NCI-H748 treated with DMSO at 0.1 percent for 48 hours (cell line): Measurements from ENCODE around the gene TMEM87A.

Source experiments
- DNase-seq: peaks from one replicate; lab custom pipeline; 2025; lab: John Stamatoyannopoulos, UW

TMEM87A gene

GRCh38 chr15:42203891-42204290 lies 69.3 kb downstream of the TMEM87A start:
- DNase-seq: no peak

- no peak for DNase-seq
Observed at GRCh38 chr15:42202653-42203052, 70.6 kb downstream of the TMEM87A start.

DNA sequence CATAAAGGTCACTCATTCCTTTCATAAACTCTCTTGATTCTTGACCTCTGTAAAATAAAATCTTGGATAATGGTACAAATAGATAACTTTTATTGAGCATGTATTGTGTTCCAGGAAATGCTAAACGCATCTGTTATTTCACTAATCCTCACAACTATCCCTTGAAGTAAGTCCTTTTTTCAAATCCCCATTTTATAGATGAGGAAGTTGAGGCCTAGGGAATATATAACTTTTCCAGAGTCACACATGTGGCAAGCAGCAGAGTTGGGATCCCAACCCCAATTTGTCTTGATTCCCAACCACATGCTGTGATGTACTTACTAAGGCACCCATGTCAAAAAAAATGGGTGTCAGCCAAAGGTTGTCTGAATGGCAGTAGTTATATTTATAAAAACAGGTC lies 71.4 kb downstream of the TMEM87A start:
- no peak for DNase-seq

- no peak for DNase-seq
Observed at GRCh38 chr15:42199126-42199525, 74.1 kb downstream of the TMEM87A start.

GRCh38 chr15:42198516-42198915 lies 74.7 kb downstream of the TMEM87A start:
- DNase-seq: no peak

- DNase-seq: no peak
Observed at GRCh38 chr15:42194513-42194912, 78.7 kb downstream of the TMEM87A start.

DNA sequence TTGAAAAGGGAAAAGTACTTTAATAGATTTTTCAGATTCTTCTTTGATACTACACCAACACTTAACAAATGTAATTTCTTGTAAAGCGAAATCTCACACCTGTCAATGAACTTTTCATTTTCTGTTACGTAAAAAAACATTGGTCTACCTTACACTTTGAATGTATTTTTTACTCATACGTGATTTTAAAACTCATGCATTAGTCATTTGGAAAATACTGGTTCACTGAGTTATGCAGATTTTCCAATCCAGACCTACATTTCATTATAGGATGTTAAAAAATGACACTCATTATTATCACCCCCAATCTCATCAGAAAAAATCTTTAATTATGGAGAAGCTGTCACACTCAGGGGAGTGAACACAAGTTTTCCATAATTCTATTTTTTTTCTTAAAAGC lies 79.8 kb downstream of the TMEM87A start:
- no peak for DNase-seq

DNA sequence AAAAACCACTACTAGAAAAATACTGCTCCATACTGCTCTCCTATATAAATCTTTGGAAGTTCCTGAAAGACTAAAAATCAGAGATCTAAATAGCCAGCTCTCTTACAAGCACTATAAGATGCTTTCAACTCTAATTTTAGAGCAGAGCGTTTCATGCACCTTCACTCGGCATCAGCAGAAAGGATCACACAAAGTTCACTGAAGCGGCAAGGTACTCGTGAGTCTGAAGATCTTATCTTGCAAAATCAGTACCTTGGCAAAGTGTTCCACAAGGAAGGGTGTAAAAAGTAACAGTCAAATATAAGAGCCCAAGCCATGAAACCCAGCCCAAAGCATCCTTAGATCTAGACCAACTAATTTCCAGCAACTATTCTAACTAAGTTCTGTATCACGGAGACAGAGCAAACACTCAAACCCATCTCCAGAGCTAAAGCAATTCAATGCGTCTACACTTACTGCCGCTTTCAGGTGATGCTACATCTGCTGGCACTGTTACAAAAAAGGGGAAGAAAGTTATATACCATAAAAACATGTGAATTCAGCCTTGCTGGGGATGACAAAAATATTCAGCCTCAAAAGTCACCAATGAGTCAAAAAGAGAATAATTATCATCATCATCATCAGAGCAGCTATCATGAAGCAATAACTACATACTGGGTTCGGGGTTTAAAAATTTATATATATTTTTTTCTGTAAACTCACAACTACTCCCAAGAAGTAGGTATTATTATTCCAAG lies 81.5 kb downstream of the TMEM87A start:
- DNase-seq: no peak

DNA sequence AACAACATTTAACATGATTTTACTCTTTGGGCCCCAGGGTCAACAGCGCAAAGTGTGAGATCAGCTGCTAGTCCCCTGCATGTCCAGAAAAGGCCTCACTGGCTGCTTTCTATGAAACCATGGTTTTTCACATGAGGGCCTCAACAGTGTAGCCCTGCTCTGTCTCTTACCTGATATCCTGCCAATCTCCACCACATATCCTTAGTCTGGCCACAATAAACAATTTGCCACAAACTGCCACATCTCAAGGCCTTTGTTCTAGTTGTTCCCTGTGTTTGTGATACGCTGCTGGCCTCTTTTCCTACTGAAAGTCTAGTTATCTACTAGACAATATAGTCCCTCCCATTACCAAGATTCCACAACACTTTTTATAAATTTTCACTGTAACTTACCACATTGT lies 82.9 kb downstream of the TMEM87A start:
- DNase-seq: no peak

- DNase-seq: no peak
Observed at GRCh38 chr15:42185801-42186200, 87.4 kb downstream of the TMEM87A start.

- no peak for DNase-seq
Observed at GRCh38 chr15:42184736-42185135, 88.5 kb downstream of the TMEM87A start.

- DNase-seq: no peak
Observed at GRCh38 chr15:42184296-42184695, 88.9 kb downstream of the TMEM87A start.

GRCh38 chr15:42182961-42183360 lies 90.3 kb downstream of the TMEM87A start:
- DNase-seq: no peak

- DNase-seq: no peak
Observed at GRCh38 chr15:42182328-42182886, 90.8 kb downstream of the TMEM87A start.

DNA sequence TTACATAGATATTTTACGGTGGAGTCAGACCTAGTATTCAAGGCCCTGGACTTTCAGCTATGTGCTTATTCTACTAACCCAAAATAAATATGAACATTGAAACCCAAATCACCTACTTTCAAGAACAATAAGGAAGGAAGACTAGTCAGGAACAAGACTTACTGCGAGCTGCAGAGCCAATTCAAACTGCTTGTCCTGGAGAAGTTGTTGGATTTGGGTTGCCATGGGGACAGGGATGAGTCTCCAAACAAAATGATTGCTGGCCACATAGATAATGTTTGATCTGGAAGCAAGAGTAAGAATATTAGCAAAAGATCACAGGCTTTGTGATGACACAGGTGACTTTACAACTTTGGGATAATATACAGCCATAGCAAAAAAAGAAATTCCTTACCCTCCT lies 95.2 kb downstream of the TMEM87A start:
- no peak for DNase-seq

DNA sequence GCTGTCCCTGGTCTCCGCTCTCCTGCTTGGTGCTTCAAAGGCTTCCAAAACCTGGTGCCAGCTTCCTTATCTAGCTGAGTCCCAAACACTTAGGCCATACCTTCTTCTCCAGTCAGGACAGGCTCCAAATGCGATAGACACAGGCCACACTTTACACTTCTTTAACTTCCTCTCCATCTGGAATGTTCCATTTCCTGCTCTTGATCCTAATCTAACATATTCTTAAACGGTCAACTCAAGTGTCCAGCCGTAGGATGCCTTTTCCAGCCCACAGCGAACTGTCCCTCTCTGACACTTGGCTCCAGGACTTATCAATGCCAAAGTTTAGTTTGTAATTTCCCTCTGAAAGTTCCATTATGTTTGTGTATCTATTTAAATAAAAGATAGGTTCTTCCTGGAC lies 97.6 kb downstream of the TMEM87A start:
- DNase-seq: no peak

DNA sequence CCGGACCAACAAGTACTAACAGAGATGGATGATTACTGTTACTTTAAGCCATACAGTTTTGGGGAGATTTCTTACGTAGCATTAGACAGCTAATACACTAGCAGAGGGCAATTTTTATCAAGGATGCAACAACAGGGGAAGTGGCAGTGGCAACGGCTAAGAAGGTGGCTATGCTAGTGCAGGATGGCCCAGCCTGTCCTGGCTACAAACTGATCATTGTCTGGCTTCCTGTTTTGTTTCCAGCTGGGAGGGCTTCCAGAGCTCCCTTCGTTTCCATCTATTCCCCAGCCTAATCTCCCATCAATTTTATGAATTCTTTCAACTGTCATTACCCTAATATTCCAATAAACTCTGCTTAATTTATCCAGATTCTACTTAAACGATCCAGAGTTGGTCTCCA lies 100.8 kb downstream of the TMEM87A start:
- no peak for DNase-seq

DNA sequence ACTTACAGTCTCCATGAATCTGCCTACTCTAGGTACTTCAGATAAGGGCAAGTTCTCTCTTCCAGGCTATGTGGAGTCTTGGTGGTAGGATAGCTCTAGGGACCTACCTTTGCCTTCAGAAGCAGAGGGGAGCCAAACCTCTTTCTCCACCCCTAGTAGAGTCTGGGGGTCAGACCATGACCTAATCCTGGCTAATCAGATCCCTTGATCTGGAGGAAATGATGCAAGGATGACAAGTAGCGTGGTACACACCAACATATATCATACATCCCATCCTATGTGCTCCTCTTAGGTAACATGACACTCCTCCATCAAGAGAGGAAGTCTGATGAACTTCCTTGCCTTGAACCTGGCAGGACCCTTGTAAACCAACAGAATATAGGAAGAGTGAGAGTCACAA lies 101.4 kb downstream of the TMEM87A start:
- no peak for DNase-seq

DNA sequence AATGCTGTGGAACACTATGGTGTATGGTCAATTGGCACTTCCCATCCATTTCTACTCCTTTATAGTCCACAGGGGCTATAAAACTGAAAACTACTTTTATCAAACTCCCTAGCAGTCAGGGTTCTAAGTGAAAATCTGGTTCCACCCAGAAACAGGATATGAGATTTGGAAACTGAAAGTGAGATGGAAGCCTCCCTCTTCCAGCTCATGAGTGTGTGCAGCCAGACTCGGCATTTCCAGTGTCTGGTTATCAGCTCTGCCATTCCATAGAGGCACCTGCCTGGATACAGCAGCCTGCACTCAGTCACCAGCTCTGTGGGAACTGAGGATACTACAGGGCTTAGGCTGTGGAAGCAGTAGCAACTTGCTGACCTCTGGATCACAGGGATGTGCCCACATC lies 102.1 kb downstream of the TMEM87A start:
- no peak for DNase-seq

DNA sequence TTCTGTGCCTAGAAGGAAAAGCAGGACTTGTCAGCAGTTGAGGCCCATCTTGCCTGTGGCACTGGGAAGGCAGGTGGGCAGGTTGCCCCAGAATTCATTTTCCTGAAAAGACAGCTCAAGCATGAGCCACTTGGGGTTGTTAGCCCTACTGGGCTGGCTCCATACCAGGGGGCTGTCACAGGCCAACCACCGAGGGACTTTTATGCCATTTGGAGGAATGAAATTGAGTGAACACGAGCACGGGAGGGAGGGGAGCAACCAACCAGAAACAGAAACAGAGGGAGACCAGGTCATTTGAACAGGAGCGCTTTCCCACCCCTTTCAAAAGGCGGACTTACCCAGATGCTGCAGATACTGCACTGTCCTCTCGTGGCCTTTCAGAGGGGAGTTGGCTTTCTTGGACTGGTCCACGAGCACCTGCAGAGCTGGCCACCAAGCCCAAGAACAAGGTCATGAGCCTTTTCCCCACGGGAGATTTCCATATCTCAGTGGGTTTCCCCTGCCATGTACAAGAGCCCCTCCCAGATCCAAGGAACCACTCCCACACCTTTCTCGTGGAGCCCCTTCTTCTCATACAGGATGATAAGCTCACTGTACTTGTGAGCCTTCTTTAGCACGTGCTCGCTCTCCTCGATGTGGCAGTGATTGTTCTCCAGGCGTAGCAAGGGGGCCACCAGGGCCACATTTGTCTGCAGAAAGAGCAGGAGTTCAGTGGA lies 106.8 kb downstream of the TMEM87A start:
- no peak for DNase-seq

GRCh38 chr15:42165106-42165505 lies 108.1 kb downstream of the TMEM87A start:
- no peak for DNase-seq

- no peak for DNase-seq
Observed at GRCh38 chr15:42163947-42164550, 109.2 kb downstream of the TMEM87A start.

DNA sequence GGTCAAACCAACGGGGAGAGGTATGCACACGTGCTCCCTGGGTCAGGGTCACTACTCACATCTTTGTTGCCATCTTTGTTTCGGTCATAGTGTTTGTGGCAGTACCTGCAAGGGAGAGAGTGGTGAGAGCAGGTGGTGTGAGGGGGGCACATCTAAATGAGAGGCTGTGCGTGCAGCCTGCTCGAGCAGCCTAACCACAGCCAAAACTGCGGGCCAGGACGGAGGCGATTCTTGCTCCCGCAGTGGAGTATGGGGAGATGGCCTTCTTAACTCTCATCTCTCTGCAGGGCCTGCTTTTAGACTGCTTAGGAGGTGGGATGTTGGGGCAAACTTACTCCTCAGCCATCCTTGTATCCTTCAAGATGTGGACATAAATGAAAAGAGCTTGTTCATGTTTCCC lies 109.9 kb downstream of the TMEM87A start:
- DNase-seq: no peak
